Measurements from ENCODE around the gene FTHL17. TPM values are rescaled to one million over a fixed set of nuclear protein-coding genes. Genes with fewer than 3 reads are reported as not detected.

FTHL17 gene
- total RNA-seq (not detected), polyA plus RNA-seq (not detected)

GRCh38 chrX:31071725-31072124, at the start of gene FTHL17:
TSS of gene FTHL17 (minus strand) at chrX:31072041. CDS start at chrX:31071953, 88 bp downstream.
- ChIA-PET POLR2A (ENCODE audit: partially characterized antibody) (no interaction called here), CTCF (ENCODE audit: partially characterized antibody) (no interaction called here)
- Mint-ChIP-seq H3K4me3 (no peak within 1 kb of the TSS), H3K36me3 (no peaks in the 10 kb centered on the region), H3K27me3 (no peaks in the 10 kb centered on the region), H3K27ac (no peak within 1 kb of the TSS), H3K4me1 (peaks cover 0 to 15% (median 7%) of the 10 kb centered on the region in 4 donors), H3K9me3 (peaks cover 0 to 18% (median 7%) of the 10 kb centered on the region in 8 donors)
- no peaks in the 10 kb centered on the region for H3K36me3 ChIP-seq (ENCODE audit: insufficient read depth, low read length)
- DNase-seq, result no peak
- no peaks in the 10 kb centered on the region for H3K4me1 ChIP-seq (ENCODE audit: insufficient read depth, low read length)
- no peak within 1 kb of the TSS for H3K27ac ChIP-seq (ENCODE audit: low read depth, low read length)
- no peak within 1 kb of the TSS for H3K4me3 ChIP-seq (ENCODE audit: low read length in 2 of 2)
- intact Hi-C loops (cut with micrococcal nuclease), result no loop called here
- H3K27me3 ChIP-seq (ENCODE audit: insufficient read depth, low read length), result no peaks in the 10 kb centered on the region
- no peaks in the 10 kb centered on the region for H3K9me3 ChIP-seq (ENCODE audit: control insufficient read depth in 1 of 2, low read length in 2 of 2)

GRCh38 chrX:31117266-31117665, 45.4 kb upstream of the FTHL17 start:
- no peak for DNase-seq
- H3K9me3 ChIP-seq (ENCODE audit: control insufficient read depth in 1 of 2, low read length in 2 of 2), result no peaks in the 10 kb centered on the region
- no peak overlapping the region for H3K27ac ChIP-seq (ENCODE audit: low read depth, low read length)
- no peaks in the 10 kb centered on the region for H3K27me3 ChIP-seq (ENCODE audit: insufficient read depth, low read length)
- Mint-ChIP-seq H3K27ac (no peak overlapping the region), H3K4me3 (no peak overlapping the region), H3K4me1 (no peaks in the 10 kb centered on the region), H3K27me3 (no peaks in the 10 kb centered on the region), H3K36me3 (no peaks in the 10 kb centered on the region), H3K9me3 (peaks cover 0 to 4% (median 0%) of the 10 kb centered on the region in 8 donors)
- no peaks in the 10 kb centered on the region for H3K36me3 ChIP-seq (ENCODE audit: insufficient read depth, low read length)
- H3K4me1 ChIP-seq (ENCODE audit: insufficient read depth, low read length), result no peaks in the 10 kb centered on the region
- intact Hi-C loops (cut with micrococcal nuclease), result no loop called here
- no peak overlapping the region for H3K4me3 ChIP-seq (ENCODE audit: low read length in 2 of 2)
- ChIA-PET CTCF (ENCODE audit: partially characterized antibody) (no interaction called here), POLR2A (ENCODE audit: partially characterized antibody) (no interaction called here)

- intact Hi-C loops (cut with micrococcal nuclease), result no loop called here
- no peaks in the 10 kb centered on the region for H3K4me1 ChIP-seq (ENCODE audit: insufficient read depth, low read length)
- Mint-ChIP-seq H3K36me3 (no peaks in the 10 kb centered on the region), H3K27ac (no peak overlapping the region), H3K4me1 (no peaks in the 10 kb centered on the region), H3K4me3 (no peak overlapping the region), H3K9me3 (peaks cover 0 to 4% (median 0%) of the 10 kb centered on the region in 8 donors), H3K27me3 (no peaks in the 10 kb centered on the region)
- no peak overlapping the region for H3K4me3 ChIP-seq (ENCODE audit: low read length in 2 of 2)
- H3K9me3 ChIP-seq (ENCODE audit: control insufficient read depth in 1 of 2, low read length in 2 of 2), result no peaks in the 10 kb centered on the region
- CTCF ChIA-PET (ENCODE audit: partially characterized antibody), result no interaction called here
- POLR2A ChIA-PET (ENCODE audit: partially characterized antibody), result no interaction called here
- no peaks in the 10 kb centered on the region for H3K36me3 ChIP-seq (ENCODE audit: insufficient read depth, low read length)
- no peaks in the 10 kb centered on the region for H3K27me3 ChIP-seq (ENCODE audit: insufficient read depth, low read length)
- DNase-seq, result no peak
- no peak overlapping the region for H3K27ac ChIP-seq (ENCODE audit: low read depth, low read length)
Measured at GRCh38 chrX:31115398-31115797, 43.6 kb upstream of the FTHL17 start.

- Histone ChIP-seq H3K27me3 (ENCODE audit: insufficient read depth, low read length) (no peaks in the 10 kb centered on the region), H3K4me1 (ENCODE audit: insufficient read depth, low read length) (no peaks in the 10 kb centered on the region), H3K36me3 (ENCODE audit: insufficient read depth, low read length) (no peaks in the 10 kb centered on the region), H3K4me3 (ENCODE audit: low read length in 2 of 2) (no peak overlapping the region), H3K9me3 (ENCODE audit: control insufficient read depth in 1 of 2, low read length in 2 of 2) (no peaks in the 10 kb centered on the region), H3K27ac (ENCODE audit: low read depth, low read length) (no peak overlapping the region)
- intact Hi-C loops (cut with micrococcal nuclease), result no loop called here
- POLR2A ChIA-PET (ENCODE audit: partially characterized antibody), result no interaction called here
- H3K27me3 Mint-ChIP-seq, result no peaks in the 10 kb centered on the region
- peaks cover 0 to 4% (median 0%) of the 10 kb centered on the region in 8 donors for H3K9me3 Mint-ChIP-seq
- no peak overlapping the region for H3K27ac Mint-ChIP-seq
- H3K4me3 Mint-ChIP-seq, result no peak overlapping the region
- CTCF ChIA-PET (ENCODE audit: partially characterized antibody), result no interaction called here
- no peaks in the 10 kb centered on the region for H3K36me3 Mint-ChIP-seq
- no peaks in the 10 kb centered on the region for H3K4me1 Mint-ChIP-seq
- DNase-seq, result no peak
Measured at GRCh38 chrX:31114858-31115257, 43.0 kb upstream of the FTHL17 start.

- no peak overlapping the region for H3K27ac ChIP-seq (ENCODE audit: low read depth, low read length)
- intact Hi-C loops (cut with micrococcal nuclease), result no loop called here
- no peaks in the 10 kb centered on the region for H3K27me3 ChIP-seq (ENCODE audit: insufficient read depth, low read length)
- POLR2A ChIA-PET (ENCODE audit: partially characterized antibody), result no interaction called here
- H3K4me1 ChIP-seq (ENCODE audit: insufficient read depth, low read length), result no peaks in the 10 kb centered on the region
- CTCF ChIA-PET (ENCODE audit: partially characterized antibody), result no interaction called here
- Mint-ChIP-seq H3K36me3 (no peaks in the 10 kb centered on the region), H3K9me3 (peaks cover 0 to 4% (median 0%) of the 10 kb centered on the region in 8 donors), H3K4me1 (no peaks in the 10 kb centered on the region), H3K27me3 (no peaks in the 10 kb centered on the region), H3K27ac (no peak overlapping the region), H3K4me3 (no peak overlapping the region)
- H3K9me3 ChIP-seq (ENCODE audit: control insufficient read depth in 1 of 2, low read length in 2 of 2), result no peaks in the 10 kb centered on the region
- no peaks in the 10 kb centered on the region for H3K36me3 ChIP-seq (ENCODE audit: insufficient read depth, low read length)
- no peak overlapping the region for H3K4me3 ChIP-seq (ENCODE audit: low read length in 2 of 2)
- DNase-seq, result no peak
Measured at GRCh38 chrX:31112226-31112999, 40.6 kb upstream of the FTHL17 start.

- no peak overlapping the region for H3K27ac ChIP-seq (ENCODE audit: low read depth, low read length)
- no peaks in the 10 kb centered on the region for H3K27me3 Mint-ChIP-seq
- POLR2A ChIA-PET (ENCODE audit: partially characterized antibody), result no interaction called here
- H3K4me3 ChIP-seq (ENCODE audit: low read length in 2 of 2), result no peak overlapping the region
- no peak for DNase-seq
- H3K36me3 ChIP-seq (ENCODE audit: insufficient read depth, low read length), result no peaks in the 10 kb centered on the region
- intact Hi-C loops (cut with micrococcal nuclease), result no loop called here
- peaks cover 0 to 4% (median 0%) of the 10 kb centered on the region in 8 donors for H3K9me3 Mint-ChIP-seq
- H3K4me1 Mint-ChIP-seq, result no peaks in the 10 kb centered on the region
- CTCF ChIA-PET (ENCODE audit: partially characterized antibody), result no interaction called here
- H3K27me3 ChIP-seq (ENCODE audit: insufficient read depth, low read length), result no peaks in the 10 kb centered on the region
- no peak overlapping the region for H3K27ac Mint-ChIP-seq
- no peaks in the 10 kb centered on the region for H3K9me3 ChIP-seq (ENCODE audit: control insufficient read depth in 1 of 2, low read length in 2 of 2)
- H3K4me3 Mint-ChIP-seq, result no peak overlapping the region
- H3K4me1 ChIP-seq (ENCODE audit: insufficient read depth, low read length), result no peaks in the 10 kb centered on the region
- no peaks in the 10 kb centered on the region for H3K36me3 Mint-ChIP-seq
Measured at GRCh38 chrX:31110657-31111056, 38.8 kb upstream of the FTHL17 start.

- H3K4me1 Mint-ChIP-seq, result no peaks in the 10 kb centered on the region
- H3K27me3 Mint-ChIP-seq, result no peaks in the 10 kb centered on the region
- ChIA-PET POLR2A (ENCODE audit: partially characterized antibody) (no interaction called here), CTCF (ENCODE audit: partially characterized antibody) (no interaction called here)
- no peak overlapping the region for H3K4me3 Mint-ChIP-seq
- no peak for DNase-seq
- Histone ChIP-seq H3K4me3 (ENCODE audit: low read length in 2 of 2) (no peak overlapping the region), H3K36me3 (ENCODE audit: insufficient read depth, low read length) (no peaks in the 10 kb centered on the region), H3K27me3 (ENCODE audit: insufficient read depth, low read length) (no peaks in the 10 kb centered on the region), H3K27ac (ENCODE audit: low read depth, low read length) (no peak overlapping the region), H3K9me3 (ENCODE audit: control insufficient read depth in 1 of 2, low read length in 2 of 2) (no peaks in the 10 kb centered on the region), H3K4me1 (ENCODE audit: insufficient read depth, low read length) (no peaks in the 10 kb centered on the region)
- H3K36me3 Mint-ChIP-seq, result no peaks in the 10 kb centered on the region
- intact Hi-C loops (cut with micrococcal nuclease), result no loop called here
- H3K9me3 Mint-ChIP-seq, result no peaks in the 10 kb centered on the region
- H3K27ac Mint-ChIP-seq, result no peak overlapping the region
Measured at GRCh38 chrX:31099536-31100090, 27.8 kb upstream of the FTHL17 start.
